Cortex of kidney (tissue), 1 donor: Measurements from ENCODE around the gene SFXN2.
"Not testable (repeated sequence)": the region's sequence is repeated elsewhere in the genome, so short reads cannot be mapped to it uniquely, and the experiment has no call there.

ENCODE experiments used
- DNase-seq: peaks from one replicate; lab custom pipeline; 2025; lab: John Stamatoyannopoulos, UW

SFXN2 gene

GRCh38 chr10:102720775-102721301, 6.4 kb downstream of the SFXN2 start:
- no peak for DNase-seq

GRCh38 chr10:102721954-102722353, 7.5 kb downstream of the SFXN2 start:
- DNase-seq, result no peak

GRCh38 chr10:102723989-102724388, 9.6 kb downstream of the SFXN2 start:
- DNase-seq, result no peak

GRCh38 chr10:102726274-102726673, 11.8 kb downstream of the SFXN2 start:
- DNase-seq, result no peak

GRCh38 chr10:102727037-102727818, 12.8 kb downstream of the SFXN2 start:
- DNase-seq, result no peak

GRCh38 chr10:102729029-102730026, 14.9 kb downstream of the SFXN2 start:
- DNase-seq, result no peak

GRCh38 chr10:102731222-102731800, 16.9 kb downstream of the SFXN2 start:
- no peak for DNase-seq

- DNase-seq, result no peak
These were observed 18.2 kb downstream of the SFXN2 start for GRCh38 chr10:102732661-102733060.

- no peak for DNase-seq
These were observed 20.7 kb downstream of the SFXN2 start for GRCh38 chr10:102735065-102735562.

- no peak for DNase-seq
These were observed 24.3 kb downstream of the SFXN2 start for GRCh38 chr10:102738692-102739121.

GRCh38 chr10:102740229-102740628, 25.8 kb downstream of the SFXN2 start:
- DNase-seq, result no peak

GRCh38 chr10:102741726-102742237, 27.3 kb downstream of the SFXN2 start:
- no peak for DNase-seq

- not testable (repeated sequence) for DNase-seq
These were observed 27.9 kb downstream of the SFXN2 start for GRCh38 chr10:102742313-102742712.

- DNase-seq, result no peak
These were observed 28.7 kb downstream of the SFXN2 start for GRCh38 chr10:102743078-102743587.

- DNase-seq, result no peak
These were observed 29.3 kb downstream of the SFXN2 start, which contains the start of gene WBP1L for GRCh38 chr10:102743588-102744373. TSS of gene WBP1L (plus strand) at chr10:102743948. CDS start at chr10:102744054, 106 bp downstream.

- no peak for DNase-seq
These were observed 30.1 kb downstream of the SFXN2 start for GRCh38 chr10:102744374-102745051.

- no peak for DNase-seq
These were observed 30.7 kb downstream of the SFXN2 start for GRCh38 chr10:102745157-102745556.

- DNase-seq, result no peak
These were observed 38.0 kb downstream of the SFXN2 start for GRCh38 chr10:102752266-102752930.

- DNase-seq, result no peak
These were observed 38.7 kb downstream of the SFXN2 start for GRCh38 chr10:102752934-102753664.
